Endodermal cell (in vitro differentiated cells): ENCODE results near the gene FCN1. TPM values are rescaled to one million over a fixed set of nuclear protein-coding genes. Genes with fewer than 3 reads are reported as not detected.

Experiments
- DNase-seq: peaks from one replicate; pipeline ENCODE4 v3.0.0-alpha.2; 2017
- H3K27ac ChIP-seq: 2 replicates; pipeline ENCODE4 v1.5.1; 2013; ENCODE audit warnings: mild to moderate bottlenecking, low read depth, low read length, moderate library complexity
- H3K27me3 ChIP-seq: 2 replicates; pipeline ENCODE4 v1.6.1; 2013; ENCODE audit warnings: mild to moderate bottlenecking, low read length, moderate library complexity; ENCODE audit not compliant: insufficient read depth, control insufficient read depth, poor library complexity, severe bottlenecking
- H3K36me3 ChIP-seq: 2 replicates; pipeline ENCODE4 v1.7.0; 2013; ENCODE audit warnings: mild to moderate bottlenecking, low read length, moderate library complexity; ENCODE audit not compliant: control insufficient read depth, insufficient read depth
- H3K4me1 ChIP-seq: one replicate; pipeline ENCODE4 v1.7.0; 2013; ENCODE audit warnings: low read length; ENCODE audit not compliant: control insufficient read depth, insufficient read depth
- H3K4me3 ChIP-seq: 2 replicates; pipeline ENCODE4 v1.5.1; 2013; ENCODE audit warnings: mild to moderate bottlenecking, low read length, moderate library complexity
- H3K9ac ChIP-seq: 2 replicates; pipeline ENCODE4 v1.6.1; 2013; ENCODE audit warnings: mild to moderate bottlenecking, low read length, moderate library complexity; ENCODE audit not compliant: poor library complexity, severe bottlenecking; ENCODE audit errors: extremely low read depth
- H3K9me3 ChIP-seq: 2 replicates; pipeline ENCODE4 v1.6.1; 2013; ENCODE audit warnings: mild to moderate bottlenecking, low read length, moderate library complexity; ENCODE audit not compliant: control insufficient read depth
- H3K27ac Mint-ChIP-seq: 2 replicates; pipeline ENCODE4 v1.8.0; 2020; ENCODE audit warnings: mixed read lengths
- H3K27me3 Mint-ChIP-seq: 2 replicates; pipeline ENCODE4 v1.8.0; 2021; ENCODE audit warnings: mild to moderate bottlenecking, mixed read lengths; ENCODE audit not compliant: insufficient read depth
- H3K36me3 Mint-ChIP-seq: 2 replicates; pipeline ENCODE4 v1.8.0; 2020; ENCODE audit warnings: low read depth, mixed read lengths
- H3K4me1 Mint-ChIP-seq: 2 replicates; pipeline ENCODE4 v1.8.0; 2020; ENCODE audit warnings: mixed read lengths
- H3K4me3 Mint-ChIP-seq: 2 replicates; pipeline ENCODE4 v1.8.0; 2020; ENCODE audit warnings: mild to moderate bottlenecking, moderate library complexity, mixed read lengths
- H3K9me3 Mint-ChIP-seq: 2 replicates; pipeline ENCODE4 v1.8.0; 2020; ENCODE audit warnings: mild to moderate bottlenecking, mixed read lengths
- WGBS, 2 experiments: methylation state at CpG; one replicate each; pipeline versions ENCODE4 v1.1.5 to v1.1.7; 2013; ENCODE audit warnings: missing lambda C conversion rate in 2 of 2, mixed read lengths in 1 of 2; ENCODE audit not compliant: insufficient coverage in 1 of 2, insufficient read length in 1 of 2; 5-methylcytosine and 5-hydroxymethylcytosine counted together
- total RNA-seq, 2 donors: library from RNA; stranded (reverse); fragmentation: NEBNext Ultra II Directional in 1 of 2; extraction: Animal tissue kit (Norgen Biotek cat#: 25700) in 1 of 2; gene quantifications; 2 replicates in 1 of 2; 3 replicates in 1 of 2; pipeline ENCODE4 v1.2.1, GENCODE V29; 2021
- TF ChIP-seq, protein P1 (sequence below): fragments of 200-600 bp; sonication (generic); conservative IDR thresholded peaks from 2 replicates; pipeline ENCODE4 v1.5.0; 2021; ENCODE audit warnings: antibody characterized with exemption, mild to moderate bottlenecking

Gene FCN1
- total RNA-seq, 2 donors from 2014 or later: not detected

DNA sequence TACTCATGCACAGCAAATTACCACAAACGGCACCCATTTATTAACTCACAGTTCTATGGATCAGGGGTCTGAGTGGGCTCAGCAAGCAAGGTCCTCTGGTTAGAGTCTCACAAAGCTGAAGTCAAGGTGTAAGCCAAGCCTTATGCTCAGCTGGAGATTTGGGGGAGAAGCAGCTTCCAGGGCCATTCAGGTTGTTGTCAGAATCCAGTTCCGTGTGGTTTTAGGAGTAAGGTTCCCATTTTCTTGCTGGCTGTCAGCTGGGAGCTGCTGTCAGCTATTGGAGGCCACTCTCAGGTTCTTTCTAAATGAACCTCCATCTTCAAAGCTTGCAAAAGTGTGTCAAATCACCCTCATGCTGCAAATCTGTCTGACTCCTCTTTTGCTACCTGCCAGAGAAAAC is 19.4 kb downstream of the FCN1 start:
- no peak for DNase-seq
- H3K9me3 Mint-ChIP-seq: peaks cover 28% of the 10 kb centered on the region
- H3K9ac ChIP-seq: no peak overlapping the region
- no peaks in the 10 kb centered on the region for H3K4me1 ChIP-seq
- no peak overlapping the region for H3K4me3 ChIP-seq
- no peaks in the 10 kb centered on the region for H3K27me3 ChIP-seq
- peaks cover 9% of the 10 kb centered on the region for H3K9me3 ChIP-seq
- 63 to 79% methylated on average over 1 to 2 of the region's 2 CpGs for WGBS, 2 experiments
- no peak overlapping the region for H3K27ac Mint-ChIP-seq
- no peaks in the 10 kb centered on the region for H3K4me1 Mint-ChIP-seq
- no peaks in the 10 kb centered on the region for H3K36me3 ChIP-seq
- TF ChIP-seq, protein P1, sequence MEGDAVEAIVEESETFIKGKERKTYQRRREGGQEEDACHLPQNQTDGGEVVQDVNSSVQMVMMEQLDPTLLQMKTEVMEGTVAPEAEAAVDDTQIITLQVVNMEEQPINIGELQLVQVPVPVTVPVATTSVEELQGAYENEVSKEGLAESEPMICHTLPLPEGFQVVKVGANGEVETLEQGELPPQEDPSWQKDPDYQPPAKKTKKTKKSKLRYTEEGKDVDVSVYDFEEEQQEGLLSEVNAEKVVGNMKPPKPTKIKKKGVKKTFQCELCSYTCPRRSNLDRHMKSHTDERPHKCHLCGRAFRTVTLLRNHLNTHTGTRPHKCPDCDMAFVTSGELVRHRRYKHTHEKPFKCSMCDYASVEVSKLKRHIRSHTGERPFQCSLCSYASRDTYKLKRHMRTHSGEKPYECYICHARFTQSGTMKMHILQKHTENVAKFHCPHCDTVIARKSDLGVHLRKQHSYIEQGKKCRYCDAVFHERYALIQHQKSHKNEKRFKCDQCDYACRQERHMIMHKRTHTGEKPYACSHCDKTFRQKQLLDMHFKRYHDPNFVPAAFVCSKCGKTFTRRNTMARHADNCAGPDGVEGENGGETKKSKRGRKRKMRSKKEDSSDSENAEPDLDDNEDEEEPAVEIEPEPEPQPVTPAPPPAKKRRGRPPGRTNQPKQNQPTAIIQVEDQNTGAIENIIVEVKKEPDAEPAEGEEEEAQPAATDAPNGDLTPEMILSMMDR: no peak
- H3K27ac ChIP-seq: no peak overlapping the region
- H3K36me3 Mint-ChIP-seq: no peaks in the 10 kb centered on the region
- H3K27me3 Mint-ChIP-seq: peaks cover 3% of the 10 kb centered on the region
- H3K4me3 Mint-ChIP-seq: no peak overlapping the region

DNA sequence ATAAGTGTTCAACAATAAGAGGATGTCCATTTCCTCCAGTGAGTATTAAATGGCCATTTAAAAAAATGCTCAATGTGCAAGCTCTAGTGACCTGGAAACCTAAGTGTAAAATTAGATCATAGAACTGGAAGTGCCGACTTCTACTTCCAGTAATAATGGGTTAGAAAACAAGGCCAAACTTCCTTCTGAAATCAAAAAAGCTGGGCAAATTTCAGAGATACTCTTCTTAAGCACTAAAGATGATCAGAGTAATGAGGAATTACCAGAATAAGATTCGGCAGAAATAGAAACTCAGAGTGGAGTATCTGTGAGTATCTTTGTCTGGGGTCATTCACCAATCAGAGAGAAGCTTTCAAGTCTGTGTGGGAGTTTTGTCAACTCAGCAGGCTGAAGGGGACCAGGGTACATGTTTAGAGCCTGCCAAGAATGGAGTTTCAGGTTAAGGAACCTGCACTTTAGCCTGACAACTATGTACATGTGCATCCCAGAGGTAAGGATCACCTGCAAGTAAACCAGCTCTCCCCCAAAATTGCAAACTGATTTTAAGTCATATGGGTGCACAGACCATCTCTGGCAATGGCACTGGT is 20.0 kb downstream of the FCN1 start:
- TF ChIP-seq, protein P1: no peak
- Histone ChIP-seq H3K27me3 (no peaks in the 10 kb centered on the region), H3K27ac (no peak overlapping the region), H3K9me3 (peaks cover 9% of the 10 kb centered on the region), H3K4me1 (no peaks in the 10 kb centered on the region), H3K9ac (no peak overlapping the region), H3K4me3 (no peak overlapping the region), H3K36me3 (no peaks in the 10 kb centered on the region)
- Mint-ChIP-seq H3K4me3 (no peak overlapping the region), H3K27ac (no peak overlapping the region), H3K9me3 (peaks cover 31% of the 10 kb centered on the region), H3K36me3 (no peaks in the 10 kb centered on the region), H3K27me3 (peaks cover 3% of the 10 kb centered on the region), H3K4me1 (no peaks in the 10 kb centered on the region)
- WGBS, 2 experiments: 89 to 91% methylated on average over 2 of the region's 2 CpGs
- no peak for DNase-seq

DNA sequence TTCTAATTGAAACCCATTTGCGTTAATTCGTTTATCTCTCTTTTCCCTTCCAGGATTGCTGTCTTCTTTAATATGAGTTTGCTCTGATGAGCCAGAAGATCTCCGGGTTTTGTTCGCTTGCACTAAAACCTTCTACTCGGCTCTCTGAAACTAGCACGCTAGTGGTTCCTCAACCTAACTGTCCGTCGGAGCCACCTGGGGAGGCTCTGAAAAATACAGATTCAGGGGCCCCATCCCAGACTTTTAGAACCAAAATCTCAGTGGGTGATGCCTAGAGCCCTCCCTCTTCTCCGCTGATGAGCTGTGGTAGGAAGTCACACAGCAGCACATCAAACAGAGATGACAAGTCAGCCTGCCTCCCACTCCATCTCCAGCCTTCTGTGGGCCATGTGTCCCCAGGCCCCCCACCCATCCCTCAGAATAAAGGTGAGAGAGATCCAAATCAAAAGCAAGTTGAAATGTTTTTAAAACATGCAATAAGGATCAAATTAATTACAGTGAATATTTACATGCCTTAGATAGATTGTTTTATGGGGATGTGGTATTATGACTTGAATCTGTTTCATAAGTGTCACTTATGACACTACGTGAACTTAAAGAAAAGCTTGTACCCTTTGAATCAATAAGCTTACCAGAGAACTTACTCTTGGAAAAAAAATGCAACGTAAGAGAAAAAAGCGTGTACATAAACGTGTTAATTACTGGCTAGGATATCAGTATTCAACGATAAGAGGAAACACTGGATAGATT is 20.7 kb downstream of the FCN1 start:
- peaks cover 31% of the 10 kb centered on the region for H3K9me3 Mint-ChIP-seq
- peaks cover 3% of the 10 kb centered on the region for H3K27me3 Mint-ChIP-seq
- no peak overlapping the region for H3K4me3 ChIP-seq
- H3K36me3 ChIP-seq: no peaks in the 10 kb centered on the region
- H3K36me3 Mint-ChIP-seq: no peaks in the 10 kb centered on the region
- H3K9me3 ChIP-seq: peaks cover 9% of the 10 kb centered on the region
- no peak overlapping the region for H3K4me3 Mint-ChIP-seq
- no peak overlapping the region for H3K27ac Mint-ChIP-seq
- TF ChIP-seq, protein P1: no peak
- no peak overlapping the region for H3K27ac ChIP-seq
- no peaks in the 10 kb centered on the region for H3K4me1 ChIP-seq
- H3K4me1 Mint-ChIP-seq: no peaks in the 10 kb centered on the region
- H3K27me3 ChIP-seq: no peaks in the 10 kb centered on the region
- 95% methylated on average over 14 of the region's 14 CpGs for WGBS, 2 experiments
- no peak overlapping the region for H3K9ac ChIP-seq
- DNase-seq: no peak
